Kidney epithelial cell (primary cell): ENCODE measurements around the gene FERMT1. TPM values are rescaled to one million over a fixed set of nuclear protein-coding genes. Genes with fewer than 3 reads are reported as not detected.

Experiments
- DNase-seq: peaks from one replicate; pipeline ENCODE4 v3.0.0-alpha.2; 2010; ENCODE audit warnings: low read depth
- H3K27me3 ChIP-seq: 2 replicates; pipeline ENCODE4 v1.6.0; 2011; ENCODE audit warnings: low read length; ENCODE audit not compliant: control insufficient read depth, insufficient read depth
- H3K36me3 ChIP-seq: 2 replicates; pipeline ENCODE4 v1.5.1; 2011; ENCODE audit warnings: low read length; ENCODE audit not compliant: control insufficient read depth, insufficient read depth
- H3K4me3 ChIP-seq: 2 replicates; pipeline ENCODE4 v1.5.1; 2011; ENCODE audit warnings: low read depth, mild to moderate bottlenecking, control low read depth, low read length
- CTCF ChIP-seq: IDR thresholded peaks from 2 replicates; pipeline ENCODE4 v1.5.1; 2011; ENCODE audit warnings: mild to moderate bottlenecking, moderate library complexity, low read length, control low read depth, inconsistent platforms; ENCODE audit not compliant: insufficient read depth, poor library complexity, severe bottlenecking
- total RNA-seq: library from RNA; depleted of rRNA; stranded (reverse); fragments of >200 nt; gene quantifications from 2 replicates; pipeline ENCODE4 v1.2.3, GENCODE V29; 2015

Gene FERMT1
- total RNA-seq, 1 donor from 2014 or later = 22.1 TPM

- Histone ChIP-seq H3K4me3 (peak overlapping the region; percentile 60), H3K27me3 (no peaks in the 10 kb centered on the region), H3K36me3 (peaks cover 1% of the 10 kb centered on the region)
- DNase-seq = peak; percentile 86
- TF ChIP-seq CTCF = no peak
Observed at GRCh38 chr20:6051505-6051904, 71.3 kb downstream of the FERMT1 start.

DNA sequence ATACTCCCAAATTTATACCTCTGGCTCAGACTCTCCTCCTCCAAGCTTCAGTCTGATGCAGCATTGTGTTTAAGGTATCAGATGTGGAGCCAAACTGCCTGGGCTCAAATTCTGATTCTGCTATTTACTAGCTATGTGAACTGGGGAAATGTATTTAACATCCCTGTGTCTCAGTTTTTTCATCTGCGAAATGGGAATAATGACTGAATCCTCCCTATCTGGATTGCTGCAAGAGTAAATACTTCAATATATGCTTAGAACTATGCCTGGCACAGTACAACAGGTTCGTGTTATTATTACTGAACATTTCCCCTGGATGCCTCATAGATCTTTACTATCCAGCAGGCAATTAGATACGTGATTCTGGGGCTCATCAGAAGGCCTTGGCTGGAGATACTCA, 74.4 kb downstream of the FERMT1 start:
- H3K27me3 ChIP-seq = no peaks in the 10 kb centered on the region
- H3K4me3 ChIP-seq = no peak overlapping the region
- TF ChIP-seq CTCF = no peak
- no peak for DNase-seq
- H3K36me3 ChIP-seq = peaks cover 1% of the 10 kb centered on the region

DNA sequence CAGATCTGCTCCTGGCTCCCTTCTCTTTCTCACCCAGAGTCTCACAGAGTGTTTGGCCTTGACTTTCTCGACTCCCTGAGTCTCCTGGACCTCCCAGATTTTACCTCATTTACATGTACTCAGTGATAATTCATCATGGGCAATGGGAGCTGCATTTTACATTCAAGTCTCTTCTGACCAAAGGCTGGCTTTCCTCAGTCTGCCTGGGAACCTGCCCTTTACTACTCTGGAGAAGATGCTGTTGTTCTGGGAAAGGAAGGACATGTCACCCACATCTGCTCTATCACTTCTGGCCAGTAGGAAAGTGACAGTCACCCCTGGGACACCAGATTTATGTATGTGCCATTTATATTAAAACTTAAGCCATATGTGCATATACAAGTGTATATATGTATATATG, 76.4 kb downstream of the FERMT1 start:
- H3K27me3 ChIP-seq = no peaks in the 10 kb centered on the region
- DNase-seq = no peak
- H3K4me3 ChIP-seq = no peak overlapping the region
- TF ChIP-seq CTCF = no peak
- H3K36me3 ChIP-seq = peaks cover 4% of the 10 kb centered on the region

DNA sequence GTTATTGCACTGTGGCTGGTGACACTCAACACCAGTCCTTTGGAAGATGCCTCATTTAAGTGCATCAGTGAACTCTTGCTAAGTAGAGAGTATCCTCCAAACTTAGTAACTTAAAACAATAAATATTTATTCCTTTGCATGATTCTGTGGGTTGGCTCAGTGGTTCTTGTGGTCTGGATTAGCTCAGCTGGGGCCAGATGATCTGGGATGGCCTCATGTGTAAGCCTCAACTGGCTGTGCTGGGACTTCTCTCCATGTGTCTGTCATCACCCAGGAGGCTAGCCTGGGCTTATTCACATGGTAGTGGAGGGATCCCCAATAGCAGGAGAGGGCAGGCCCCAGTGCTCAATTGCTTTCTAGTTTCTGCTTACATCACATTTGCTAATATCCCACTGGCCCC, 77.3 kb downstream of the FERMT1 start:
- no peak for DNase-seq
- no peak for TF ChIP-seq CTCF
- Histone ChIP-seq H3K36me3 (peaks cover 4% of the 10 kb centered on the region), H3K27me3 (no peaks in the 10 kb centered on the region), H3K4me3 (no peak overlapping the region)

DNA sequence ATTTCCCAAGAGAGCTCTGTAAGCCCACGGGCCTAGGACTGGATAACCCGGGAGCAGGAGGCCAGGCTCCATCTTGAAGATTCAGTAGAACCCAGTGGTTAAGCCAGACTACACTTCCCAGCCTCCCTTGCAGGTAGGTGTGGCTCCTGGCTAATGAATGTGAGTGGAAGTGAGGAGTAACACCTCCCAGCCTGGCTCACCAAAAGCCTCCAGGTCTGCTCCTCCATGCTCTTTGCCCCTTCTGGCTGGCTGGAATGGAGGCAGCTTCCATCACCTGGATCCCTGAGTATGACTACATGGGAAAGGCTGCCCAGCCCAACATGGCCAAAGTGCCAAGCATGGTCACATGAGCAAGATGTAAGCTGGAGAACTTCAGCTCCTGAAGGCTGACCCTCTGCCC, 78.7 kb downstream of the FERMT1 start:
- no peaks in the 10 kb centered on the region for H3K27me3 ChIP-seq
- no peak for TF ChIP-seq CTCF
- DNase-seq = no peak
- no peak overlapping the region for H3K4me3 ChIP-seq
- H3K36me3 ChIP-seq = peaks cover 4% of the 10 kb centered on the region

GRCh38 chr20:6041808-6042265, 81.0 kb downstream of the FERMT1 start:
- DNase-seq = no peak
- no peak overlapping the region for H3K4me3 ChIP-seq
- no peaks in the 10 kb centered on the region for H3K27me3 ChIP-seq
- no peak for TF ChIP-seq CTCF
- peaks cover 2% of the 10 kb centered on the region for H3K36me3 ChIP-seq
